HEK293 (cell line): Measurements from ENCODE around the gene MEAF6.
A peak's percentile ranks its signal among the peaks of the same experiment; 100 is the strongest.

ENCODE experiments used
- CTCF ChIA-PET: fragments of 350-600 bp; formaldehyde crosslinking; extraction: SDS; loops from one replicate; lab custom pipeline; 2021; ENCODE audit warnings: antibody characterized with exemption; lab: Yijun Ruan, JAX
- POLR2A ChIA-PET: fragments of 300-600 bp; formaldehyde crosslinking; extraction: SDS; loops from one replicate; lab custom pipeline; 2020; ENCODE audit warnings: antibody characterized with exemption, inconsistent platforms; lab: Yijun Ruan, JAX
- H3K27ac ChIP-seq: fragments of 200-500 bp; sonication (Bioruptor generic); 2 replicates; pipeline ENCODE4 v1.5.1; 2014; ENCODE audit warnings: low read depth, low read length, control low read depth, inconsistent platforms; ENCODE audit errors: extremely low read depth
- H3K36me3 ChIP-seq, 2 experiments: fragments of 200-500 bp in 1 of 2; sonication (Bioruptor generic) in 1 of 2; 1 replicate in 1 of 2; 2 replicates in 1 of 2; pipeline ENCODE4 v1.5.1; 2014 to 2017; ENCODE audit warnings: inconsistent platforms in 2 of 2, low read length in 2 of 2; ENCODE audit not compliant: control insufficient read depth in 2 of 2, insufficient read depth in 1 of 2
- H3K4me1 ChIP-seq: fragments of 200-500 bp; sonication (Bioruptor generic); 2 replicates; pipeline ENCODE4 v1.5.1; 2014; ENCODE audit warnings: mild to moderate bottlenecking, low read length, inconsistent platforms; ENCODE audit not compliant: control insufficient read depth, insufficient read depth
- H3K4me3 ChIP-seq: 2 replicates; pipeline ENCODE4 v1.5.1; 2011; ENCODE audit warnings: low read depth, mild to moderate bottlenecking, control low read depth, low read length, moderate library complexity
- H3K9me3 ChIP-seq: fragments of 200-500 bp; sonication (Bioruptor generic); 2 replicates; pipeline ENCODE4 v1.5.1; 2014; ENCODE audit warnings: low read depth, low read length, inconsistent platforms; ENCODE audit not compliant: control insufficient read depth, insufficient read depth
- HOXD13 ChIP-seq: sonication (generic); formaldehyde crosslinking; IDR thresholded peaks from 2 replicates; pipeline ENCODE4 v1.8.0; 2022; ENCODE audit warnings: missing genetic modification reagents, borderline replicate concordance
- KLF8 ChIP-seq: fragments of 450-650 bp; formaldehyde crosslinking; IDR thresholded peaks from 2 replicates; pipeline ENCODE4 v1.5.1; 2016; ENCODE audit warnings: missing biosample characterization, missing genetic modification characterization
- SP2 ChIP-seq: fragments of 450-650 bp; formaldehyde crosslinking; IDR thresholded peaks from 2 replicates; pipeline ENCODE4 v1.5.1; 2016; ENCODE audit warnings: missing biosample characterization, missing genetic modification characterization
- WT1 ChIP-seq: fragments of 450-650 bp; formaldehyde crosslinking; IDR thresholded peaks from 2 replicates; pipeline ENCODE4 v1.5.1; 2016; ENCODE audit warnings: missing biosample characterization, missing genetic modification characterization
- YY2 ChIP-seq: fragments of 450-650 bp; formaldehyde crosslinking; IDR thresholded peaks from 2 replicates; pipeline ENCODE4 v1.5.1; 2016; ENCODE audit warnings: missing biosample characterization, missing genetic modification characterization
- ZFP69B ChIP-seq: fragments of 450-650 bp; formaldehyde crosslinking; IDR thresholded peaks from 2 replicates; pipeline ENCODE4 v1.5.1; 2016; ENCODE audit warnings: missing biosample characterization, missing genetic modification characterization
- ZNF174 ChIP-seq: fragments of 450-650 bp; formaldehyde crosslinking; IDR thresholded peaks from 2 replicates; pipeline ENCODE4 v1.5.0; 2017; ENCODE audit warnings: missing biosample characterization, mild to moderate bottlenecking, missing genetic modification characterization
- ZNF184 ChIP-seq: fragments of 450-650 bp; IDR thresholded peaks from 2 replicates; pipeline ENCODE4 v1.5.1; 2018; ENCODE audit warnings: missing biosample characterization, mild to moderate bottlenecking, missing genetic modification characterization
- ZNF24 ChIP-seq: fragments of 450-650 bp; formaldehyde crosslinking; IDR thresholded peaks from 2 replicates; pipeline ENCODE4 v1.5.1; 2016; ENCODE audit warnings: missing biosample characterization, missing genetic modification characterization
- ZNF341 ChIP-seq: fragments of 450-650 bp; formaldehyde crosslinking; IDR thresholded peaks from 2 replicates; pipeline ENCODE4; 2016; ENCODE audit warnings: low read depth, missing biosample characterization, missing genetic modification characterization
- ZNF473 ChIP-seq: fragments of 450-650 bp; formaldehyde crosslinking; IDR thresholded peaks from 2 replicates; pipeline ENCODE4 v1.5.1; 2017; ENCODE audit warnings: missing biosample characterization, missing genetic modification characterization
- ZNF558 ChIP-seq: fragments of 450-650 bp; formaldehyde crosslinking; IDR thresholded peaks from 2 replicates; pipeline ENCODE4 v1.5.1; 2016; ENCODE audit warnings: missing biosample characterization, missing genetic modification characterization
- ZNF660 ChIP-seq: fragments of 450-650 bp; IDR thresholded peaks from 2 replicates; pipeline ENCODE4 v1.5.1; 2018; ENCODE audit warnings: missing biosample characterization, mild to moderate bottlenecking, missing genetic modification characterization
- ZNF664 ChIP-seq: fragments of 450-650 bp; formaldehyde crosslinking; IDR thresholded peaks from 2 replicates; pipeline ENCODE4 v1.5.1; 2016; ENCODE audit warnings: missing biosample characterization, missing genetic modification characterization
- TF ChIP-seq, protein P1 (sequence below): IDR thresholded peaks from 2 replicates; pipeline ENCODE4 v1.6.1; 2011; ENCODE audit warnings: mild to moderate bottlenecking, low read depth, low read length, borderline replicate concordance
- TF ChIP-seq, protein P2 (sequence below): fragments of 450-650 bp; formaldehyde crosslinking; IDR thresholded peaks from 2 replicates; pipeline ENCODE4 v1.5.1; 2016; ENCODE audit warnings: missing biosample characterization, missing genetic modification characterization
- TF ChIP-seq, protein P3 (sequence below): fragments of 450-650 bp; formaldehyde crosslinking; IDR thresholded peaks from 2 replicates; pipeline ENCODE4 v1.5.1; 2016; ENCODE audit warnings: missing biosample characterization, missing genetic modification characterization
- TF ChIP-seq, protein P4 (sequence below): fragments of 450-650 bp; formaldehyde crosslinking; IDR thresholded peaks from 2 replicates; pipeline ENCODE4 v1.5.1; 2016; ENCODE audit warnings: missing biosample characterization, missing genetic modification characterization
- TF ChIP-seq, protein P5 (sequence below): fragments of 450-650 bp; formaldehyde crosslinking; conservative IDR thresholded peaks from 2 replicates; pipeline ENCODE4 v1.5.1; 2016; ENCODE audit warnings: low read depth, missing biosample characterization, missing genetic modification characterization
- TF ChIP-seq, protein P6 (sequence below): fragments of 450-650 bp; formaldehyde crosslinking; conservative IDR thresholded peaks from 2 replicates; pipeline ENCODE4 v1.5.1; 2016; ENCODE audit warnings: low read depth, missing biosample characterization, missing genetic modification characterization

MEAF6 gene

DNA sequence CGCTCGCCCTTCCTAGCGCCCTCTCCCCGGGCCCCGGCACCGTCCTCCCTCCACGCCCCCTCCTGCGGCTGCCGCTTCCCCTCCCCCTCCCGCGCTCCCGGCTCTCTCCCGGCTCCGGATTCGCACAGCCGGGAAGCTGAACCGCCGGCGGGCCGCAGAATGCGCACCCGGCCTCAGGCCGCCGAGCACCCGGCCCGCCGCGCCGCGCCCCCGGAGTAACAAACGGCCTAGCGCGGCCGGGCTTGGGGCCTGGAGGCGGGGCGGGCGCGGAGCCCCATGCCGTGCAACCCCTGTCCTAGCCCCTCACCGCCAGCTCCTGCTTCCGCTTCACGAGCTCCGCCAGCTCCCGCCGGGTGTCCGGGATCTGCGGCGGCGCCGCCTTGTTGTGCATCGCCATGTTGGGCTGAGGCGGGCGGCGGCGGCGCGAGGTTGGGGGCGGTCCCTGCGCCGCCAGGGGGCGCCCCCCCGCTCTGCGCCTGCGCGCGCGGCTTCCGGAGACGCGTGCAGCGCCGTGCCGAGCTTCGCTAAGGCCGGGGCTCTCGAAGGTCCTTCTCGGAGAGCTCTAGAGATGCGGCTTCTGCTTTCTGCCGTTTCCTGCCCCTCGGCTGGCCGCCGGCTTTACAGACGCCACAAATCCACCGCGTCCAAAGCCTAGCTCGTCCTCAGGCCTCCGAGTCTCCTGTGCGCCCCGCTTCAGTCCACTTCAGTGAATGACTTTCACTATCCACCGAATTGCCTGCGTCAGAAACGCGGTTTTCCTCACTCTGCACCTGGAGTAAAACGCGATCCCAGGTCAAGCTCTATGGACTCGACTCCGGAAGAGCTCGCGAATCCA, at the start of gene MEAF6:
TSS of gene MEAF6 (minus strand) at position 417 of the 835 bp plus-strand sequence. CDS start at position 397, 20 bp downstream.
- Histone ChIP-seq H3K36me3 (peaks cover 26 to 31% of the 10 kb centered on the region in 2 experiments), H3K4me1 (no peaks in the 10 kb centered on the region), H3K27ac (peak within 1 kb of the TSS; percentile 88), H3K9me3 (no peaks in the 10 kb centered on the region), H3K4me3 (peak within 1 kb of the TSS; percentile 95)
- POLR2A ChIA-PET = interaction anchor here (0.6 to 2.0 kb wide), 17 partner anchors 9 to 175 kb away, joined by 3 to 14 read pairs (median 5); partner anchors contain the start of genes GNL2 and SNIP1
- CTCF ChIA-PET = interaction anchor here (0.6 to 4.0 kb wide), 24 partner anchors 9 to 424 kb away, joined by 3 to 42 read pairs (median 5); partner anchors contain the start of gene SNIP1
- TF ChIP-seq, protein P1, sequence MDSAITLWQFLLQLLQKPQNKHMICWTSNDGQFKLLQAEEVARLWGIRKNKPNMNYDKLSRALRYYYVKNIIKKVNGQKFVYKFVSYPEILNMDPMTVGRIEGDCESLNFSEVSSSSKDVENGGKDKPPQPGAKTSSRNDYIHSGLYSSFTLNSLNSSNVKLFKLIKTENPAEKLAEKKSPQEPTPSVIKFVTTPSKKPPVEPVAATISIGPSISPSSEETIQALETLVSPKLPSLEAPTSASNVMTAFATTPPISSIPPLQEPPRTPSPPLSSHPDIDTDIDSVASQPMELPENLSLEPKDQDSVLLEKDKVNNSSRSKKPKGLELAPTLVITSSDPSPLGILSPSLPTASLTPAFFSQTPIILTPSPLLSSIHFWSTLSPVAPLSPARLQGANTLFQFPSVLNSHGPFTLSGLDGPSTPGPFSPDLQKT = no peak
- TF ChIP-seq, protein P2, sequence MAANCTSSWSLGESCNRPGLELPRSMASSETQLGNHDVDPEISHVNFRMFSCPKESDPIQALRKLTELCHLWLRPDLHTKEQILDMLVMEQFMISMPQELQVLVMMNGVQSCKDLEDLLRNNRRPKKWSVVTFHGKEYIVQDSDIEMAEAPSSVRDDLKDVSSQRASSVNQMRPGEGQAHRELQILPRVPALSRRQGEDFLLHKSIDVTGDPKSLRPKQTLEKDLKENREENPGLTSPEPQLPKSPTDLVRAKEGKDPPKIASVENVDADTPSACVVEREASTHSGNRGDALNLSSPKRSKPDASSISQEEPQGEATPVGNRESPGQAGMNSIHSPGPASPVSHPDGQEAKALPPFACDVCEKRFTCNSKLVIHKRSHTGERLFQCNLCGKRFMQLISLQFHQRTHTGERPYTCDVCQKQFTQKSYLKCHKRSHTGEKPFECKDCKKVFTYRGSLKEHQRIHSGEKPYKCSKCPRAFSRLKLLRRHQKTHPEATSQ (tag by site-specific recombination) = no peak
- peak; percentile 18; the same call in 1 of the 2 replicates for TF ChIP-seq SP2
- TF ChIP-seq ZNF24 (tag by site-specific recombination) = 0 out of 2 replicates have a peak, but pooled peaks have one; percentile 72
- 0 out of 2 replicates have a peak, but pooled peaks have one; percentile 12 for TF ChIP-seq ZNF184 (tag by site-specific recombination)
- TF ChIP-seq, protein P3, sequence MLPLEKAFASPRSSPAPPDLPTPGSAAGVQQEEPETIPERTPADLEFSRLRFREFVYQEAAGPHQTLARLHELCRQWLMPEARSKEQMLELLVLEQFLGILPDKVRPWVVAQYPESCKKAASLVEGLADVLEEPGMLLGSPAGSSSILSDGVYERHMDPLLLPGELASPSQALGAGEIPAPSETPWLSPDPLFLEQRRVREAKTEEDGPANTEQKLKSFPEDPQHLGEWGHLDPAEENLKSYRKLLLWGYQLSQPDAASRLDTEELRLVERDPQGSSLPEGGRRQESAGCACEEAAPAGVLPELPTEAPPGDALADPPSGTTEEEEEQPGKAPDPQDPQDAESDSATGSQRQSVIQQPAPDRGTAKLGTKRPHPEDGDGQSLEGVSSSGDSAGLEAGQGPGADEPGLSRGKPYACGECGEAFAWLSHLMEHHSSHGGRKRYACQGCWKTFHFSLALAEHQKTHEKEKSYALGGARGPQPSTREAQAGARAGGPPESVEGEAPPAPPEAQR (tag by site-specific recombination) = no peak
- no peak for TF ChIP-seq ZNF473 (tag by site-specific recombination)
- TF ChIP-seq KLF8 (tag by site-specific recombination) = 0 out of 2 replicates have a peak, but pooled peaks have one; percentile 52
- TF ChIP-seq, protein P4, sequence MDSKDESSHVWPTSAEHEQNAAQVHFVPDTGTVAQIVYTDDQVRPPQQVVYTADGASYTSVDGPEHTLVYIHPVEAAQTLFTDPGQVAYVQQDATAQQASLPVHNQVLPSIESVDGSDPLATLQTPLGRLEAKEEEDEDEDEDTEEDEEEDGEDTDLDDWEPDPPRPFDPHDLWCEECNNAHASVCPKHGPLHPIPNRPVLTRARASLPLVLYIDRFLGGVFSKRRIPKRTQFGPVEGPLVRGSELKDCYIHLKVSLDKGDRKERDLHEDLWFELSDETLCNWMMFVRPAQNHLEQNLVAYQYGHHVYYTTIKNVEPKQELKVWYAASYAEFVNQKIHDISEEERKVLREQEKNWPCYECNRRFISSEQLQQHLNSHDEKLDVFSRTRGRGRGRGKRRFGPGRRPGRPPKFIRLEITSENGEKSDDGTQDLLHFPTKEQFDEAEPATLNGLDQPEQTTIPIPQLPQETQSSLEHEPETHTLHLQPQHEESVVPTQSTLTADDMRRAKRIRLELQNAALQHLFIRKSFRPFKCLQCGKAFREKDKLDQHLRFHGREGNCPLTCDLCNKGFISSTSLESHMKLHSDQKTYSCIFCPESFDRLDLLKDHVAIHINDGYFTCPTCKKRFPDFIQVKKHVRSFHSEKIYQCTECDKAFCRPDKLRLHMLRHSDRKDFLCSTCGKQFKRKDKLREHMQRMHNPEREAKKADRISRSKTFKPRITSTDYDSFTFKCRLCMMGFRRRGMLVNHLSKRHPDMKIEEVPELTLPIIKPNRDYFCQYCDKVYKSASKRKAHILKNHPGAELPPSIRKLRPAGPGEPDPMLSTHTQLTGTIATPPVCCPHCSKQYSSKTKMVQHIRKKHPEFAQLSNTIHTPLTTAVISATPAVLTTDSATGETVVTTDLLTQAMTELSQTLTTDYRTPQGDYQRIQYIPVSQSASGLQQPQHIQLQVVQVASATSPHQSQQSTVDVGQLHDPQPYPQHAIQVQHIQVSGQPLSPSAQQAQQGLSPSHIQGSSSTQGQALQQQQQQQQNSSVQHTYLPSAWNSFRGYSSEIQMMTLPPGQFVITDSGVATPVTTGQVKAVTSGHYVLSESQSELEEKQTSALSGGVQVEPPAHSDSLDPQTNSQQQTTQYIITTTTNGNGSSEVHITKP (tag by site-specific recombination) = peak; percentile 5
- TF ChIP-seq ZNF664 (tag by site-specific recombination) = no peak
- TF ChIP-seq ZNF174 (tag by site-specific recombination) = no peak
- peak; percentile 88 for TF ChIP-seq ZNF660 (tag by site-specific recombination)
- TF ChIP-seq YY2 = no peak
- TF ChIP-seq HOXD13 (CRISPR knock-in tag) = no peak
- TF ChIP-seq ZFP69B (tag by site-specific recombination) = no peak
- no peak for TF ChIP-seq WT1 (tag by site-specific recombination)
- TF ChIP-seq ZNF558 = no peak
- TF ChIP-seq, protein P5, sequence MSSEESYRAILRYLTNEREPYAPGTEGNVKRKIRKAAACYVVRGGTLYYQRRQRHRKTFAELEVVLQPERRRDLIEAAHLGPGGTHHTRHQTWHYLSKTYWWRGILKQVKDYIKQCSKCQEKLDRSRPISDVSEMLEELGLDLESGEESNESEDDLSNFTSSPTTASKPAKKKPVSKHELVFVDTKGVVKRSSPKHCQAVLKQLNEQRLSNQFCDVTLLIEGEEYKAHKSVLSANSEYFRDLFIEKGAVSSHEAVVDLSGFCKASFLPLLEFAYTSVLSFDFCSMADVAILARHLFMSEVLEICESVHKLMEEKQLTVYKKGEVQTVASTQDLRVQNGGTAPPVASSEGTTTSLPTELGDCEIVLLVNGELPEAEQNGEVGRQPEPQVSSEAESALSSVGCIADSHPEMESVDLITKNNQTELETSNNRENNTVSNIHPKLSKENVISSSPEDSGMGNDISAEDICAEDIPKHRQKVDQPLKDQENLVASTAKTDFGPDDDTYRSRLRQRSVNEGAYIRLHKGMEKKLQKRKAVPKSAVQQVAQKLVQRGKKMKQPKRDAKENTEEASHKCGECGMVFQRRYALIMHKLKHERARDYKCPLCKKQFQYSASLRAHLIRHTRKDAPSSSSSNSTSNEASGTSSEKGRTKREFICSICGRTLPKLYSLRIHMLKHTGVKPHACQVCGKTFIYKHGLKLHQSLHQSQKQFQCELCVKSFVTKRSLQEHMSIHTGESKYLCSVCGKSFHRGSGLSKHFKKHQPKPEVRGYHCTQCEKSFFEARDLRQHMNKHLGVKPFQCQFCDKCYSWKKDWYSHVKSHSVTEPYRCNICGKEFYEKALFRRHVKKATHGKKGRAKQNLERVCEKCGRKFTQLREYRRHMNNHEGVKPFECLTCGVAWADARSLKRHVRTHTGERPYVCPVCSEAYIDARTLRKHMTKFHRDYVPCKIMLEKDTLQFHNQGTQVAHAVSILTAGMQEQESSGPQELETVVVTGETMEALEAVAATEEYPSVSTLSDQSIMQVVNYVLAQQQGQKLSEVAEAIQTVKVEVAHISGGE = no peak; the same call in 1 of the 2 replicates
- TF ChIP-seq, protein P6, sequence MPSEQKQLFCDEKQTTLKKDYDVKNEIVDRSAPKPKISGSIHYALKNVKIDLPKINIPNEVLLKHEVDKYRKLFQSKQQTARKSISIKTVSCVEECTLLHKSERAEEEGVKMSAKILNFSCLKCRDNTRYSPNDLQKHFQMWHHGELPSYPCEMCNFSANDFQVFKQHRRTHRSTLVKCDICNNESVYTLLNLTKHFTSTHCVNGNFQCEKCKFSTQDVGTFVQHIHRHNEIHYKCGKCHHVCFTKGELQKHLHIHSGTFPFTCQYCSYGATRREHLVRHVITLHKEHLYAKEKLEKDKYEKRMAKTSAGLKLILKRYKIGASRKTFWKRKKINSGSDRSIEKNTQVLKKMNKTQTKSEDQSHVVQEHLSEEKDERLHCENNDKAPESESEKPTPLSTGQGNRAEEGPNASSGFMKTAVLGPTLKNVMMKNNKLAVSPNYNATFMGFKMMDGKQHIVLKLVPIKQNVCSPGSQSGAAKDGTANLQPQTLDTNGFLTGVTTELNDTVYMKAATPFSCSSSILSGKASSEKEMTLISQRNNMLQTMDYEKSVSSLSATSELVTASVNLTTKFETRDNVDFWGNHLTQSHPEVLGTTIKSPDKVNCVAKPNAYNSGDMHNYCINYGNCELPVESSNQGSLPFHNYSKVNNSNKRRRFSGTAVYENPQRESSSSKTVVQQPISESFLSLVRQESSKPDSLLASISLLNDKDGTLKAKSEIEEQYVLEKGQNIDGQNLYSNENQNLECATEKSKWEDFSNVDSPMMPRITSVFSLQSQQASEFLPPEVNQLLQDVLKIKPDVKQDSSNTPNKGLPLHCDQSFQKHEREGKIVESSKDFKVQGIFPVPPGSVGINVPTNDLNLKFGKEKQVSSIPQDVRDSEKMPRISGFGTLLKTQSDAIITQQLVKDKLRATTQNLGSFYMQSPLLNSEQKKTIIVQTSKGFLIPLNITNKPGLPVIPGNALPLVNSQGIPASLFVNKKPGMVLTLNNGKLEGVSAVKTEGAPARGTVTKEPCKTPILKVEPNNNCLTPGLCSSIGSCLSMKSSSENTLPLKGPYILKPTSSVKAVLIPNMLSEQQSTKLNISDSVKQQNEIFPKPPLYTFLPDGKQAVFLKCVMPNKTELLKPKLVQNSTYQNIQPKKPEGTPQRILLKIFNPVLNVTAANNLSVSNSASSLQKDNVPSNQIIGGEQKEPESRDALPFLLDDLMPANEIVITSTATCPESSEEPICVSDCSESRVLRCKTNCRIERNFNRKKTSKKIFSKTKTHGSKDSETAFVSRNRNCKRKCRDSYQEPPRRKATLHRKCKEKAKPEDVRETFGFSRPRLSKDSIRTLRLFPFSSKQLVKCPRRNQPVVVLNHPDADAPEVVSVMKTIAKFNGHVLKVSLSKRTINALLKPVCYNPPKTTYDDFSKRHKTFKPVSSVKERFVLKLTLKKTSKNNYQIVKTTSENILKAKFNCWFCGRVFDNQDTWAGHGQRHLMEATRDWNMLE (tag by site-specific recombination) = no peak
- TF ChIP-seq ZNF341 (tag by site-specific recombination) = peak; percentile 42; the same call in 1 of the 2 replicates
